SW 1271 (cell line): ENCODE results near the gene SYNDIG1.

Experiments
- DNase-seq, 2 experiments: peaks; one replicate each; lab custom pipeline; 2025; lab: John Stamatoyannopoulos, UW

Gene SYNDIG1

DNA sequence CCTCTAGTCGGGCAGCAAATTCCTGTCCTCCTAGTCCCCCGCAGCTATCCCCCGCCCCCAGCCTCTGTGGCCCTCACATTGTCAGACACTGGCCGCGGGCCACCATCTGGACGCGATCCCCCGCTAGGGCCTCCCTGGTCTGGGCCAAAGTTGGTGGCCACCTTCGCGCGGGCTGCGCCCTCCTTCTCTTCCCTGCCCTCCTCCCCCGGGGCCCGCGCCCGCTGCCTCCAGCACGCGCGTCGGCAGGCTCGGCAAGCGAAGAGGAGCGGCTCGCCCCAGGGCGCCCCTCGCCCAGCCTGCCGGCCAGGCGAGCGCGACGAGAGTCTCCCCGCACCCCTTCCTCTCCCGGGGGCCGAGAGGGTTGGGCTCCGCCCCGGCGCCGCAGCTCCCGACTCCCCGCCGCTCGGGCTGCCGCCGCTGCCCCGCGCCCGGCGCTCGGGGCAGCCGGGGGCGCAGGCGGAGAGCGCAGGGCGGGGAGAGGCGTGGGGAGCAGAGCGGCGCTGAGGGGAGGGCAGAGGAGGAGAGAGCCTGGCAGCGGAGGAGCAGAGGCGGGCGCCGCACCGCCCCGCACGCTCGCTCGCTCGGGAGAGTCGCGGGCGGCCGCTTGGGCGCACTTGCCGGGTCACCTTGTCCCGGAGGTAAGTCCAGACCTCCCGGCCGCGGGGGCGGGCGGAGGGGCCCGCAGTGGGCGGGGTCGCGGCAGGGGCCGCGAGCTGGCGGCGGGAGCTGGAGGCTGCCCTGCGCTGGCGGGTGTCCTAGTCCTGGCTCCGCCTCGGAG lies at the start of gene SYNDIG1:
SYNDIG1 (plus strand) TSS at position 514 of the 778 bp plus-strand sequence. CDS start 73,469 bp downstream, outside the sequence.
- no peak for DNase-seq

DNA sequence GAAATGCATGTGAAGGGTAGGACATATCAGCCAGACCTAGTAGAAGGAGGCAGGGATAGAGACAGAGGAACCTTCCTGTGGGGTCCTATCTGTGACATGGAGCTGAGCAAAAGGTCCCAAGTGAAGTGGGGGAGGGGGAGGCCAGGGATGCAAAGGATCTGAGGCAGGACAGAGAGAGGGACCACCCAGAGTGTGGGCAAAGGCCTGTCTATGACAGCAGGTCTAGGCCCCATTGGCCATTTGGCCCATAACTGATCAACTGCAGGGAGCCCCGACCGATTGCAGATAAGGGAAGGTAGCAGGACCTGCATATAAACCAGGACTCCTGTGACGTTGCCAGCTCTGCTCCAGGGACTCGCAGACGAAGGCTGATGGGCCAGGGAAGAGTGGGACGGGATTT lies 49.6 kb upstream of the SYNDIG1 start:
- DNase-seq = no peak

DNA sequence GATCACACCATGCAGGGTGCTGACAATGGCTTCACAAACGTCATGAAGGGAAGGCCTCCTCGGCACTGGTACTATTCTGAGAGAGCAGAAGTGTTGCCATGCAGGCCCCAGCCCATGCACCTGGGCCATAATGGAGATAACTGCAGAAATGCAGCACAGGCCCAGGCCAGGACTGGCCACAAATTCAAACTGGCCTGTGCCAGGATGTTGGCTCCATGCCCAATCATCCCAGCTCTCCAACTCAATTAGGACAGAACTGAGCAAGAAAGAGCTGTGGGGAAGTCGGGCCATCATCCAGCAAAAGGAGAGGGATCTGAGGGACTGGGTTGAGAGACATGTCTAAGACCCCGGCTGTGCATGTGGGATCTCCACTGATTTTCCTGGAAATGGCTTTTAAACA lies 48.9 kb upstream of the SYNDIG1 start:
- DNase-seq = no peak

DNA sequence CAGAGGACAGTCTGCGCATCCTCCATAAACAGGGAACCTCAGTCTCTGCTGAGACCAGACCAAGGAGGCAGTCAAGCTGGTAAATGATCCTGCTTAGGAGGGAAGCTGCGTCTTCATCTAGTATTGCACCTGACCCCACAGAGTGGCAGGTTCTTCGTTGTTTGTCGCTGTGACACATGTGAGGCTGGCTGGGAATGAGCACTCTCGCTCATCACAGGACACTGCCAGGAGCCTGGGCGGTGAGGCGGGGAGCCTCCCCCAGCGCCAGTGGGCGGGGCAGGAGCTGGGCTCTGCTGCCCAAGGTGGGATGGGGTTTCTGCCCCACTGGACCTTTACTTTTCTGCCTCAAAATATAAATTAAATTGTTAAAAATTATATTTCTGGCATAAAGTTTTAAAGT lies 48.4 kb upstream of the SYNDIG1 start:
- DNase-seq = no peak

DNA sequence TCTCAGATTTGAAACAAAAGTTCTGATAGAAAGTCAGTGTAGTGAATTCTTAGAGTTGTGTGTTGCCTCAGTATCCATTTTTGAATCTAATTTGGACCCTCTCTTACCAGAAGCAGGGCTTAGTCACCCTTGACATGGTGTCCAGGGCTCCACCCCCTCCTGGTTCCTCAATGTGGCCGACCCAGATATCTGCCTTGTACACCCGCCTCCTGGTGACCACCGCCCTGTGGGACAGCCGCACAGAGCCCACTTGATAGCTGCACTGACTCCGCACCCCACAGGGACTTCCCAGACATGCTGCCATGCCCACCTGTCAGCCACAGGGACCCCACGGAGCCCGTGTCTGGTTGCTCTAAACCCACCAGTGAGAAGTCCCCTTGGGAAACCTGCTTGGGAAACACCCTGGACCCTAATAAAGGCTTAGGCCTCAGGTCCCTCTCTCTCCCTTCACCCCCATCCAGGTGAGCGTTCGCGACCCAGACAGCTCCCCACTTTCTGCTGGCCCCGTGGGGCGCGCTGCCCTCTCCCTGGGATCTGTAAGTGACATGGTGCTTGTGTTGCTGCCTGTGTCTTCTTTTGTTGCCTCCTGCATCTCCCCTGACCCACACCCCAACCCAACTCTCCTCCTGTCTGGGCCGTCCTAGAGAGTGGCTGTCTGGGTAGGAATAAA lies 47.2 kb upstream of the SYNDIG1 start:
- DNase-seq = no peak

DNA sequence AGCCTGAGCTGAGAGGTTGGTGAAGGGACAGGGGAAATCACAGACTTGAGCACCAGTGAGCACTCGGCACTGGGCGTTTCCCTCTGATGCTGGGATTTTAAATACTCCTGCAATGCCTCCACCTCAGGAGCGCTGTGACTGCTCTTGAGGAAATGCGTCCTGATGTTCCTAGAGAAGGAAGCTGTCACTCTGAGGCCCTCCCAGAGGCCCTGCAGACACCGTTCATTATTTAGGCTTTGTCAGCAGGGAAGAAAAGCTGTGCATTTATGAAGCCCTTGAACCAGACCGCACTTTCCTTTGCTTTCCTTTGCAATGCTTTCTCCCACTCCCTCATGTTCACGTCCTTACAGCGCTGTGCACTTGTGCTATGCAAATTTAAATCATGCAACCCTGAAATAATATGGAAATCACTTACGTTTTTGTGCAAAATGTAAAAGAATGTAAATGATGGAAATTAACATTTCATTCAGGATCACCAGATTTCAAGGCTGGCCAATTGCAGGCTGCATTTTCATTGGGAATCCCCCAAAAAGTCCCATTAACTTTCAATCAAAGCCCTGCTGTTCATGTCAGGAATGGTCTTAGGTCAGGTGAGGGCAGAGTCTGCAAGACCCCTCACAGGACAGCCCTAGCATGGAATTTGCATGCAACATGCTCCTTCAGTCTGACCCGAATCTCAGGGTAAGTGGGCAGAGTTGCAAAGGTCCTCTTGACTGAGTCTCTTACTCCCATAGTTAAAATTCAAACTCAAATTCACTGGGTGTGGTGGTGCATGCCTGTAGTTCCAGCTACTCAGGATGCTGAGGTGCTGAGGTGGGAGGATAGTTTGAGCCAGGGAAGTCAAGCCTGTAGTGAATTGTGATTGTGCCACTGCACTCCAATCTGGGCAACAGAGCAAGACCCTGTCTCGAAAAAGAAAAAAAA lies 45.8 kb upstream of the SYNDIG1 start:
- no peak for DNase-seq

DNA sequence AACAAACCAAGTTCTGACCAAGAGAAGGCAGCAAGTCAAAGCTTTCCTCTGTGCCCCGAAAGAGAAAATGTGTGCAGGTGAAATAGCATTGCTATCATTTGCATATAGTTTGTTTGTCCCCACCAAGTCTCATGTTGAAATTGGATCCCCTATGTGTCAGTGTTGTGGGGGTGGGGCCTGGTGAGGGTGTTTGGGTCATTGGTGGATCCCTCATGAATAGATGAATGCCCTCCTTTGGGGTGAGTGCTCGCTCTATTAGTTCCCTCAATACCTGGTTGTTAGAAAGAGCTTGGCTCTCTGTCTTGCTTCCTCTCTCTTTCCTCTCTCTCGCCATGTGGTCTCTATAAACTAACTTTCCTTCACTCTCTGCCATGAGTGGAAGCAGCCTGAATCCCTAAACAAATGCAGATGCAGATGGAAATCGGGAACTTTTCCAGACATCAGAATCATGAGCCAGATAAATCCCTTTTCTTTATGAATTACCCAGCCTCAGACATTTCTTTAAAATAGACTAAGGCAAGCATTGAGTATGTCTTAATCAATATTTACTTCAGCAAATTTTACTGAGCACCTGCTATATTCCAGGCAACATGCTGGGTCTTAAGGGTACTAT lies 43.8 kb upstream of the SYNDIG1 start:
- DNase-seq = no peak

DNA sequence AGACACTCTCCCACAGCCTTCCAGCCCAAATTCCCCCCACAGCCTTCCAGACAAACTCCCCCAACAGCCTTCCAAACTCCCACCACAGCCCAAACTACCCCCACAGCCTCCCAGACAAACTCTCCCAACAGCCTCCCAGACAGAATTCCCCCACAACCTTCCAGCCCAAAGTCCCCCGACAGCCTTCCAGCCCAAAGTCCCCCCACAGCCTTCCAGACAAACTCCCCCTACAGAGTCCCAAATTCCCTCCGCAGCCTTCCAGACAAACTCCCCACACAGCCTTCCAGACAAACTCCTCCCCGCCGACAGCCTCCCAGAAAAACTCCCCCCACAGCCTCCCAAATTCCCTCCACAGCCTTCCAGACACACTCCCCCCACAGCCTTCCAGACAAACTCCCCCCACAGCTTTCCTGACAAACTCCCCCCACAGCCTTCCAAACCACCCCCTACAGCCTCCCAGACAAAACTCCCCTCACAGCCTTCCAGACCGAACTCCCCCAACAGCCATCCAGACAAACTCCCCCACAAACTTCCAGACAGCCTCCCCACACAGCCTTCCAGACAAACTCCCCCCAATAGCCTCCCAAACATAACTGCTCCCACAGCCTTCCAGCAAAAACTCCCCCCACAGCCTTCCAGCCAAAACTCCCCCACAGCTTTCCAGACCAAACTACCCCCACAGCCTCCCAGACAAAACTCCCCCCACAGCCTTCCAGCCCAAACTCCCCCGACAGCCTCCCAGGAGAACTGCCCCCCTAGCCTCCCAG lies 38.0 kb upstream of the SYNDIG1 start:
- DNase-seq = no peak

DNA sequence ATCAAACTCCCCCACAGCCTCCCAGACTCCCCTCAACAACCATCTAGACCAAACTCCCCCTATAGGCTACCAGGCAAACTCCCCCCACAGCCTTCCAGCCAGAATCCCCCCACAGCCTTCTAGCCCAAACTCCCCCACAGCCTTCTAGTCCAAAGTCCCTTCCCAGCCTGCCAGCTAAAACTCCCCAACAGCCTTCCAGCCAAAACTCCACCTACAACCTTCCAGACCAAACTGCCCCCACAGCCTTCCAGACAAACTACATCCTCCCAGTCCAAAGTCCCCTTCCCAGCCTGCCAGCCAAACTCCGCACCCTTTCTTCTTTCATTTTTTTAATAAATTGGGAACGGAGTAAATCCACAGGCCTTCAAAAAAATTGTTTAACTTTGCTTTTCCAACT lies 37.4 kb upstream of the SYNDIG1 start:
- DNase-seq = no peak

DNA sequence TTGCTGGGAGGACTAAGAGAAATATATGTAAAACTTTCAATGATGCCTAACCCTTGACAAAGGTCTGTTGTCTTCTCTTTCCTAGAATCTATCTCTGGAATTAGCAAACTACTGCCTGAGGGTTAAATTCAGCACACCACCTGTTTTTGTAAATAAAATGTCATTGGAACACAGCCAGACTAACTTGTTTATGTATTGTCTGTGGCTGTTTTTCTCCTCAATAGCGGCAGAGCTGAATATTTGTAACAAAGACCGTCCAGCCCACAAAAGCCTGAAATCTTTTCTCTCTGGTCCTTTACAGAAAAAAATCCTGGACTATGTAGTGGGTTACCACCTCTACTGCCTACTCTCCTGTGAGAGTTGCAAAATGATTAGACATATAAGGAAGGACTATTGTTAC lies 33.3 kb upstream of the SYNDIG1 start:
- no peak for DNase-seq

DNA sequence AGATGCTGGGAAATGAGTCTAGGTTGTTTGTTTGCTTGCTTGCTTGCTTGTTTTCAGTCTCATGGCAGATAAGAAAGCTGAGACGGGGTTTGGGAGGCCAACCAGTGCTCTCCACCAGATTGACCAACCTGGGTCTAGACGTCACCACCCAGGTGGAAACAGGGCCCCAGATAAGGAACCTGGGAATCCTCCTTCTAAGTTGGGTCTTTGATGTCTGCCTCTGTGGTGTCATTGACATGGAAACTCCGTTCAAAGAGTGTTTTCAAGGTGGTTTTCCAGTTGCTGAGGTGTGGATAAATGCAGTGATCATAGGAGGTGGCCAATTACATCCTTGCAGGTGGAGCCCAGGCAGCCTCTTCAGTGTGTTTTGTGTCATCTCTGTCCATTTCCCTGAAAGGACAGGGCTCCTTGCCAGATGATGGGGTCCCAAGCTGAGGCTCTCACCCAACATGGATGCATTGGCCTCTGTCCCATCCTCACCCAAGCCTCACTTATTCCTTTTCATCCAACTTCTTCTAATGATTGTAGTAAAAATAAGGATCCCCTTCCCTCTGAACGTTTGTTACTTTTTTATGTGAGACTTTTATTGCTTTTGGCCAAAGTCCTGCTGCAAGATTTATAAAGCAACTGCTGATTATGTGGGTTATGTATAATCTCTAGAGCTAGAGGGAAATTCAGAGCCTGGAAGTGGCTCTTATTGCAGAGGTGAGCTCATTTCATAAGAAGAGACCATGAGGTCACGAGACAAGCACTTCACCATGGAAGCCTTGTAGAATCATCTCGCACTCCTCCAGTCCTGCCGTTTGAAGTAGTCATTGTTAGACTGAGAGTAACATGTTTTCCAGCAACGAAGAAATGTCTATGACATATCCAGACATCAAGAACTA lies 32.0 kb upstream of the SYNDIG1 start:
- no peak for DNase-seq

DNA sequence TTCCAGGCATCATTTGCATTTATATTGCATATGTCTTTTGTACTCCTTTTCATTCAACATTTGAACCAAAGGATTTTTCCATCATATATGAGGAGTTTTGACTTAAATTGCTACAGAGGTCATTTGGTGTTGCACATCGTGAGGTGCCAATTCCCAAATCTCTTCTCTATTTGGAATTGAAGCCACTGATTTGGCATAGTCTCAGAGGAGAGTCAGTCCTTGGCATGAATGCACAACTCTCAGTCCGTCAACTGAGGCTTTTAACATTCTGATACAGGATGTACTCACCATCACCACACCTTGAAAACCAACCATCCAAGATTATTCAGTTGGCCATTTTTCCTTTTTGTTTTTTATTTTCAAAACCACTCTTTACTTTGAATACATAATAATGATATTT lies 31.1 kb upstream of the SYNDIG1 start:
- DNase-seq = no peak

DNA sequence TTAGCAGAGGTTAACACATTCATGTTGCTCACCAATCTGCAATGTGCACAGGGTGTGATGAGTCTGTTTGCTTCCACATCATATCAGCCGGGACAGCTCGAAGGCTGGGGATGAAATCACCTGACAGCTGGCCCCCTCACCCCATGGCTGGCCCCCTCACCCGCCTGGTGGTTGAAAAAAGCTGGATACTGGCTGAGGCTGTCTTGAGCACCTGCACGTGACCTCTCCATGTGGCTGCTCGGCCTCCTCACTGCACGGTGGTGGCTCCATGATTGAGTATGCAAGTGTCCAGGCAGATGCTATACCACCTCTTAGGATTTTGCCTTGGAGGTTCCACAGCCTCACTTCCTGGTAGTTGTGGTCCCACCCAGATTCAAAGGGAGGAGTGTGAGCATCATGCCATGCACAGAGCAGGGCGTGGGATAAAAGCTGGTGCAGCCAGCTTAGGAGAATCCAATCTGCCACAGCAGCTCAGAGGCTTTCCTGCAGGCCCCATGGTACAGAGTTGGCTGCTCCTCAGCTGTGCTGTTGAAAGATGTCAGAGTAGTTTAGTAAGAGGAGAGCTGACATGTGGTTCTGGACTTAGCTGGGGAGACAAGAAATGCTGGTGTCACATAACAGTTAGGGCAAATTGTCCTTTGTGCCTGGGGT lies 29.6 kb upstream of the SYNDIG1 start:
- no peak for DNase-seq

DNA sequence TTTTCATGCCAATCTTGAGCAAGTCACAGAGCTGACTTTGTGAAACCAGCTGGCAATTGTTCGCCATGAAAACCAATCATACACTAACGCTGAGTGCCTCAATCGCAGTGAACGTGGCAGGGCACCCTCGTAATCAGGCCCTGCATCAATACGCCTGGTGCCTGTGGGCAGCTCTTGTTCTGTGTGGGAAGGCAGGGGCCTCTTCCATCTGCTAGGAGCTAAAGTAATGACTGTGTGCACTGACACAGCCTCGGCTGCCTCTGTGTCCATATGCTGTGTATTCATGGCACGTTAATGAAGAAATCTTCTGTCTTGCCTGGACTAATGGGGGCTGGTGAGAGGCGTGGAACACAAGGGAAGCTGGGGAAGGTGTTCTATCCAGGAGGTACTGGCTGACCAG lies 27.8 kb upstream of the SYNDIG1 start:
- DNase-seq = no peak

DNA sequence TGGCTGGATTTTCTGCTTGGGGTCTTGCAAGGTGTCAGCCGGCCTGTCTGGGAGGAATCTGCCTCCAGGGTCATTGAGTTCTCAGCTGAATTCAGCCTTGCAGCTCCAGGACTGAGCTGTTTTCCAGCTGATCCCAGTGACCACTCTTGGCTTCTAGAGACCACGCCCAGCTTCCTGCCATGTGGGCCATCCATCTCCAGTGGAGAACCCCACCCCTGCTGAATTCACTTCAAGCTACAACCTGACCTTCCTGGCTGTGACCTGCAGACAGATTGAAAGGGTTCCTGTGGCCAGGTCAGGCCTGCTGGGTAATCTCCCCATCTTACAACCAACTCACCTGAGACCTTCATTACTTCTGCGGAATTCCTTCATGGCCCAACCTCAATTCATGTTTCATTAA lies 26.5 kb upstream of the SYNDIG1 start:
- DNase-seq = no peak

DNA sequence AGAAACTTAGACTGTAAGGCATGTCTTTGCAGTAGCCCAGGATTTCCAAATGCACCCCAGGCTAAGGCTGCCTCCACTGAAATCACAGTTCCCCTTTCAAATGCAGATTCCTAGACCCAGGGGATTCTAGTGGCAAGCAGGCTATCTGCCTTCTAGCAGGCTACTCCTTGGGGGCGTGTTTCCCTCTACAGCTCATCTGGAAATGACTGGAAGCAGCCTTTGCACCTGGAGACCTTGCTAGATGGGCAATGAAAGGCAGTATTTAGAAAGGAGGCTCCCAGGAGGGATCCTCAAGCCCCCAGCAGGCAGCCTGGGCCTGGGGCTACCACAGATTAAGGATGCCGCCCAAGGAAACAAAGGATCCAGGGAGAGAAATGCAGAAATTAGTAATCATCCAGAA lies 26.0 kb upstream of the SYNDIG1 start:
- DNase-seq = no peak

DNA sequence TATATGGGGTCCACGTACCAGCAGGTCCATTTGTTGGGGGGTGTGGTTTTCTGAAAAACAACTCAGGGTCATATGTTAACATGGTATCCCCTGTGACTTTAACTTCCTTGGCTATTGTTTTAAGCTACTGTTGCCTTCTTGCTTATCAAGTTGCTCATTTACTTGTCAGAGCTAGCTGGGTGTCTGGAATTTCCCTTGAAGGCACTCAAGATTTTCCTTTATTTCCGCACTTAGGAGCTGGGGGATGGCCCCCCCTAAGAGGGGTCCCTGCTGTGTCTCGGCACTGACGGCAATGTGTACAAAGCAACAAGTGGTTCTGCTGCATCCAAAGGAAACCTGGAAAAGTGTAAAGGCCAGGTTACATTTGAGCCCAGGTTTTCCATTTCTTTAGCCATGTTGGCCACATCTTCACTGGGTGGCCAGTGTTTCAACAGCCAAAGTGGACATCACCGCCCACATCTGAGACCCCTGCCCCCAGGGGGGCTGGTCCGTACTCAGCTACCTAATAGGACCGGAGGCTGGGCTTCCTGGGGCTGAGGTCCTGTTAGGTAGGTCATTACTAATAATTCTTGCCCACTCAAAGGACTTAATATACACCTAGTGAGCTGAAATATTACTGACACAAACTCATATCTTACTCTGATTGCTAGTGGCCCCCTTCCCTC lies 24.8 kb upstream of the SYNDIG1 start:
- no peak for DNase-seq

DNA sequence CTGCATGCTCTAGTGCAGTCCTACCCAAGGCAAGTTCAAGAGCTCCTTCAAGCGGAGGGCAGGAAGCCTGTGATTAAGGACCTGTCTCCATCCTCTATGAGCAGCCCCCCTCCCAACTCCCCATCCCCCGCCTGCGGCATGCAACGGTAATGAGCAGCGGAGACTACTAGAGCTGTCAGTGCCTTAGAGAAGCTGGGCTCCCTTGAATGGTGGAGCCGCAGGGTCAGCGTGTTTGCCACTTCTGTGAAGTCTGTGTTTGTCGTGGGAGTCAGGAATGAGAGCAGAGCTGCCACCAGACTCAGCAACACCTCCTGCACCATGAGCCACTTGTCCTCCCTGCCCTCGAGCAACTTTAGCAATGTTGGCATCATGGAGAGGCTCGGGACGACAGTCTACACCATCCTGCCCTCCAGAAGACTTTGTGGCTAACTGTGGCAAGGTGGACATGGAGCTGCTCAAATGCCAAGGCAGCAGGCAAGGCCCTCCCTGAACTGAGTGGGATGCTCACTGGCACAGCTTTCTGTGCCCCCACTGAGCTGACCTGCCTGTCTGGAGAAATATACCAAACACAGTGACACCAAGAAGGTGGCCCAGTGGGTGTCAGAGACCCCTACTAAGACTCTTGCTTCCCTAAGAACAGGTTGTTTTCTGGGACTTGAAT lies 23.8 kb upstream of the SYNDIG1 start:
- DNase-seq = no peak

DNA sequence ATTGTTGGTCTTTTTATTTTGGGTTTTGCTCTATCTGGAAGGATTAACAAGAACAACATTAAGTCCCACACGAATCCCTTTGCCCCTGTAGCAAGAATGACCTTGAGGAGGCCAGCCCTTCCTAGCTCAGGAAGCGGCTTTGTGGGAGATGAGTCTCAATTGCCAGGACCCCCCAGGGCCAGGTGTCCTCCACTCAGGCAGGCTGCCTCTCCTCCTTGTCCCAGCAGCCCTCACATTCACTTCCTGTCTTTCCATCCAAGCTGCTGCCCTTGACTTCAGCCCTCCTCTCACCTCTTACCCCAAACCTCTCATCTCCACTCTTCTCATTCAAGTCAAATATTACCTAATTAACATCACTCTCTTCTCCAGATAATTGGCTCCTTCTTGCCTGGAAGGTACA lies 22.6 kb upstream of the SYNDIG1 start:
- no peak for DNase-seq
